Epithelial cell of esophagus (primary cell): ENCODE data around the gene EML3.

Source experiments
- DNase-seq: peaks from one replicate; pipeline ENCODE4 v3.0.0; 2010; ENCODE audit warnings: low read depth
- H3K4me3 ChIP-seq: 2 replicates; pipeline ENCODE4 v1.5.1; 2011; ENCODE audit warnings: mild to moderate bottlenecking, low read length, control low read depth
- CTCF ChIP-seq: IDR thresholded peaks from 2 replicates; pipeline ENCODE4 v1.5.1; 2011; ENCODE audit warnings: low read depth, mild to moderate bottlenecking, low read length, control low read depth, inconsistent platforms; ENCODE audit not compliant: insufficient read depth; ENCODE audit errors: missing control alignments

The EML3 gene

DNA sequence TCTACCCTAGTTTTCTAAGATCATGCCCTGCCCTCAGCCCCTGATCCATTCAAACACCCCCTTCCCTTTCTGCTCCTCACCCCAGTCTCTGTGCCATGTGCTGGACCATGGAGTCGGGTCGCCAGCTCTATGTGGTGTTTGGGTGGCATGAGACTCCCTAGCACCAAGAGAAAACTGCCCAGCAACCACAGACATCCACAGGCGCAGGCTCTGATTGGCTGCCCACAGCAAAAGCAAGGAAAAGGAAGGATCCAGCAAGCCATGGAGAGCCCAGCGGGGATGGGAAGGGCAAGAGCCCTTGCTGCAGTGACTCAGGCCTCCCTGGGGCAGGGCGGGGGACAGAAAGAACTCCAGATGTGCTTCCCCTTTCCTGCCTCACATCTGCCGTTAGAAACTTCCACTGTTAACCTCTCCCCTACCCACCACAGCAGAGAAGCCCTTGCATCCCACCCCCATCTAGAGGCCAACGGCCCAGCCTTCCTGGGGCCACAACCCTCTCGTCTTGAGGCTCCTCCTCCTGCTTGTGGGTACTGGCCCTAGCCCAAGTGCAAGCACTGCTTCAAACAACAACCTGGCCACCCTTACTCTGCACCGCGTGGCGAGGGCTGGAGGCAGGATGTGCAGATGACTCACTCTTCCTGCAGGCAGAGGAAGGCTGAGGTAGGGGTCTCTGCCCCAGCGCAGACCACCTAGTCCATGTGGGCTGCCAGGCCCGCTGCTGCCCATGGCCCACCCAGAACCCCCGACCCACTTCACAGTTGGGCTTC lies 56.3 kb downstream of the EML3 start:
- DNase-seq: peak; percentile 97
- peak overlapping the region; percentile 1 for H3K4me3 ChIP-seq
- TF ChIP-seq CTCF: no peak

- no peak for TF ChIP-seq CTCF
- no peak for DNase-seq
- peak overlapping the region; percentile 1 for H3K4me3 ChIP-seq
Measured at GRCh38 chr11:62555464-62556107, 57.0 kb downstream of the EML3 start.

DNA sequence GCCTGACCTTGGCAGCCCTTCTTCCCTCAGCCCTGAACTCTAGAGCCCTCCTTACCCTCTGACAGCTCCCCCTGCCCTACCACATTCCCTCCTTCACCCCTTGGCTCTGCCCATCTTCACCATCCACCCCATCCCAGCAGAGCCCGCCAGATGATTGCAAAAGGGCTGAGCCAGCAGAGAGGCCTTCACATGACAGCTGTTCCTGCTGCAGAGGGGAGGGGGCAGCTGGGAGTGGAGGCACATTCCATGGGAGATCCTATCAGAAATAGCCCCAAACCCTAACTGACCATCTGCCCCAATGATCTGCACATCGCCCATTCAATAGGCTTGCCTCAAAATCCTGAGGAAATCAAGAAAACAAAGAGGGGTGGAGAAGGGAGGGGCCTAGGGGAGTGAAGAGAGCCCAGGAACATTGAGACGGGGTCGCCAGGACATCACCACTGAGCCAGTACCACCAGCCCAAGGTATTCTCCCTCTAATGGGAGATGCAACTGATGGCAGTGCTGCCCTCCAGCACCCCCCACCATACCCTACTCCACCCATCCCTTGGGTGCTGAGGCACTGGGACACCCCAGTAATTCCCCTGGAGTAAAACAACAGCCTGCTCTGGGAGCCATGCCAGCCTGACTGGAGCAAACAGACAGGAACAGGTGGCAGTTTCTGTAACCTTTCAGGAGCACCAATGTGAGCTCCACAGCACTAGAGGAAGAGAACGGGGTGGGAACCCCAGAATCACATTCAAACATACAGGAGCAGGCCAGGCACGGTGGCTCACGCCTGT lies 58.0 kb downstream of the EML3 start:
- TF ChIP-seq CTCF: no peak
- H3K4me3 ChIP-seq: no peak overlapping the region
- no peak for DNase-seq

DNA sequence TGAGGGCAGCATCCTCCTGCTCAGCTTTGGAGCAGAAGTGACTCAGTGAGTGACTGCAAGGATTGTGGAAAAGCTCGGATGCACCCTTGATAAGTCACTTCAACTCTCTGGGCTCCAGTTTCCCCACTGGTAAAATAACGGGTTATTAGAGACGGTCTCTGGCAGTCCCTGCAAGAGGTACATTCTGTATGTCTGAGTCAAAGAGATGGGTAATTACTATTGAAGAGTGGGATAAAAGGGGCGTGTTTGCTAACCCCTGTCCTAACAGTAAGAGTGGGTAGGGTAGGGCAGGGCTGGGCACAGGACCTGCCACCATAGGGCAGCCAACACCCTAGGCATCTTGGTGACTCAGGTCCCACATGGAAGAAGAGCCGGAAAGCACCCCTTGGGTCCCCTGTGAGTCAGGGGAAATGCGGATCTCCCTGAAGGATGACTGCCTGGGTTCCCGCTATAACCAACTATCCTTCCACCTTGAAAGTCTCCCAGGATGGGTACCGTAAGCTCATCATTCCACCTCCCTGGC lies 58.7 kb downstream of the EML3 start:
- no peak overlapping the region for H3K4me3 ChIP-seq
- peak; percentile 87 for DNase-seq
- no peak for TF ChIP-seq CTCF

- DNase-seq: peak; percentile 94
- TF ChIP-seq CTCF: no peak
- peak overlapping the region; percentile 26 for H3K4me3 ChIP-seq
Measured at GRCh38 chr11:62553080-62553838, 59.3 kb downstream of the EML3 start.

GRCh38 chr11:62552485-62553079 lies 60.0 kb downstream of the EML3 start:
- peak; percentile 52 for DNase-seq
- no peak for TF ChIP-seq CTCF
- peak overlapping the region; percentile 26 for H3K4me3 ChIP-seq
